DND-41 (cell line): Measurements from ENCODE around the gene PCNT.

Source experiments
- EZH2 ChIP-seq: IDR thresholded peaks from 3 replicates; pipeline ENCODE4 v1.6.1; 2012; ENCODE audit warnings: borderline replicate concordance, low read depth, mild to moderate bottlenecking, moderate library complexity, low read length, inconsistent platforms; ENCODE audit not compliant: severe bottlenecking
- TF ChIP-seq, protein P1 (sequence below): IDR thresholded peaks from 2 replicates; pipeline ENCODE4 v1.5.1; 2012; ENCODE audit warnings: borderline replicate concordance, low read length, moderate library complexity, mild to moderate bottlenecking; ENCODE audit not compliant: poor library complexity, severe bottlenecking; ENCODE audit errors: extremely low read depth

GRCh38 chr21:46390603-46391545 lies 66.9 kb downstream of the PCNT start:
- TF ChIP-seq, protein P1, sequence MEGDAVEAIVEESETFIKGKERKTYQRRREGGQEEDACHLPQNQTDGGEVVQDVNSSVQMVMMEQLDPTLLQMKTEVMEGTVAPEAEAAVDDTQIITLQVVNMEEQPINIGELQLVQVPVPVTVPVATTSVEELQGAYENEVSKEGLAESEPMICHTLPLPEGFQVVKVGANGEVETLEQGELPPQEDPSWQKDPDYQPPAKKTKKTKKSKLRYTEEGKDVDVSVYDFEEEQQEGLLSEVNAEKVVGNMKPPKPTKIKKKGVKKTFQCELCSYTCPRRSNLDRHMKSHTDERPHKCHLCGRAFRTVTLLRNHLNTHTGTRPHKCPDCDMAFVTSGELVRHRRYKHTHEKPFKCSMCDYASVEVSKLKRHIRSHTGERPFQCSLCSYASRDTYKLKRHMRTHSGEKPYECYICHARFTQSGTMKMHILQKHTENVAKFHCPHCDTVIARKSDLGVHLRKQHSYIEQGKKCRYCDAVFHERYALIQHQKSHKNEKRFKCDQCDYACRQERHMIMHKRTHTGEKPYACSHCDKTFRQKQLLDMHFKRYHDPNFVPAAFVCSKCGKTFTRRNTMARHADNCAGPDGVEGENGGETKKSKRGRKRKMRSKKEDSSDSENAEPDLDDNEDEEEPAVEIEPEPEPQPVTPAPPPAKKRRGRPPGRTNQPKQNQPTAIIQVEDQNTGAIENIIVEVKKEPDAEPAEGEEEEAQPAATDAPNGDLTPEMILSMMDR, result no peak
- TF ChIP-seq EZH2, result no peak
